Ascending aorta (tissue), 2 donors: ENCODE measurements around the gene GP1BA. TPM values are rescaled to one million over a fixed set of nuclear protein-coding genes. Genes with fewer than 3 reads are reported as not detected.

Source experiments
- DNase-seq, 2 donors: peaks; one replicate each; pipeline ENCODE4 v3.0.0-alpha.2; 2019; ENCODE audit warnings: low spot score in 2 of 2
- H3K27ac ChIP-seq, 2 donors: fragments of 200-600 bp; sonication (generic); one replicate each; pipeline ENCODE4 v1.5.1; 2016 to 2017; ENCODE audit warnings: mild to moderate bottlenecking in 1 of 2
- H3K27me3 ChIP-seq: fragments of 200-600 bp; sonication (generic); one replicate; pipeline ENCODE4 v1.5.1; 2017
- H3K36me3 ChIP-seq, 2 donors: fragments of 200-600 bp; sonication (generic); one replicate each; pipeline ENCODE4 v1.5.1; 2016
- H3K4me1 ChIP-seq, 2 donors: fragments of 200-600 bp; sonication (generic); one replicate each; pipeline ENCODE4 v1.5.1; 2016 to 2017; ENCODE audit warnings: mild to moderate bottlenecking in 1 of 2
- H3K4me3 ChIP-seq, 2 donors: fragments of 200-600 bp; sonication (generic); one replicate each; pipeline ENCODE4 v1.5.1; 2016 to 2017; ENCODE audit warnings: mild to moderate bottlenecking in 1 of 2
- H3K9me3 ChIP-seq, 2 donors: fragments of 200-600 bp; sonication (generic); one replicate each; pipeline ENCODE4 v1.5.1; 2016
- intact Hi-C: fragments of 100-400 bp; cut with DNase I; formaldehyde crosslinking; loops from one replicate; pipeline ENCODE4 v1.15.1; 2023
- total RNA-seq: library from RNA; depleted of rRNA; stranded (reverse); fragments of >200 nt; gene quantifications from one replicate; pipeline ENCODE4 v1.1.0, GENCODE V29; 2016
- TF ChIP-seq, protein P1 (sequence below), 3 experiments: fragments of 200-600 bp in 2 of 3; fragments of 450-650 bp in 1 of 3; sonication (generic) in 2 of 3; IDR thresholded peaks; one replicate each; pipeline ENCODE4 v1.5.1; 2016 to 2019; ENCODE audit warnings: antibody characterized with exemption in 3 of 3, mild to moderate bottlenecking in 1 of 3, moderate library complexity in 1 of 3

The GP1BA gene
- total RNA-seq, 1 donor from 2014 or later, result not detected

DNA sequence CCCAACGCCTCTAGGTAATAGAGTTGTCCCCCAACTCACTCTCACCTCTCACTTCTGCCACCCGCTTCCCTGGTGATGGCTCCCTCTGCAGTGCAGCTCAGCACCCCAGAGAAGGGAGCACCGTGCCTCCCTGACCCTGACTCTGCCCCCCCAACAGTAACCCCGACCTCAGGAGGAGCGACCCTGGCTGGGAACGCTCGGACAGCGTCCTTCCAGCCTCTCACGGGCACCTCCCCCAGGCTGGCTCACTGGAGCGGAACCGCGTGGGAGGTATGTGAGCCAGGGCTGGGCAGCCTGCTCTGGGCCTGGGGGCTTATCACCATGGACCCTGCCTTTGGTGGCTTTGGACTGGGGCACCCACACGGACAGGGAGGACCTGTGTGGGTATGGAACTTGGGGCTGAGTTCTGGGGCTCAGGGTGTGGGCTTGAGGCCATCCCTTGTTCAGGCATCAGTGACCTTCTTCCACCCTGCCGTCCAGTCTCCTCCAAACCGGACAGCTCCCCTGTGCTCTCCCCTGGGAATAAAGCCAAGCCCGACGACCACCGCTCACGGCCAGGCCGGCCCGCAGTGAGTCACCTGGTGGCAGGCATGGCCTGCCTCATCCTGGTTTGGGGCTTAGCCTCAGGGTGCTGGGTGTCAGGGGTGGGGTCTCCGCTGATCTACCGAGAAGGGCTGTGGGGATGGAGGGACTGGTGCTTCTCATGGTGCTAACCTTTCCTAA, 39.4 kb upstream of the GP1BA start:
- Histone ChIP-seq H3K9me3 (no peaks in the 10 kb centered on the region), H3K4me3 (no peak overlapping the region), H3K27ac (no peak overlapping the region), H3K4me1 (no peaks in the 10 kb centered on the region), H3K36me3 (peaks cover 82 to 85% of the 10 kb centered on the region in 2 donors), H3K27me3 (no peaks in the 10 kb centered on the region)
- DNase-seq, result no peak
- intact Hi-C loops, result no loop called here
- TF ChIP-seq, protein P1, sequence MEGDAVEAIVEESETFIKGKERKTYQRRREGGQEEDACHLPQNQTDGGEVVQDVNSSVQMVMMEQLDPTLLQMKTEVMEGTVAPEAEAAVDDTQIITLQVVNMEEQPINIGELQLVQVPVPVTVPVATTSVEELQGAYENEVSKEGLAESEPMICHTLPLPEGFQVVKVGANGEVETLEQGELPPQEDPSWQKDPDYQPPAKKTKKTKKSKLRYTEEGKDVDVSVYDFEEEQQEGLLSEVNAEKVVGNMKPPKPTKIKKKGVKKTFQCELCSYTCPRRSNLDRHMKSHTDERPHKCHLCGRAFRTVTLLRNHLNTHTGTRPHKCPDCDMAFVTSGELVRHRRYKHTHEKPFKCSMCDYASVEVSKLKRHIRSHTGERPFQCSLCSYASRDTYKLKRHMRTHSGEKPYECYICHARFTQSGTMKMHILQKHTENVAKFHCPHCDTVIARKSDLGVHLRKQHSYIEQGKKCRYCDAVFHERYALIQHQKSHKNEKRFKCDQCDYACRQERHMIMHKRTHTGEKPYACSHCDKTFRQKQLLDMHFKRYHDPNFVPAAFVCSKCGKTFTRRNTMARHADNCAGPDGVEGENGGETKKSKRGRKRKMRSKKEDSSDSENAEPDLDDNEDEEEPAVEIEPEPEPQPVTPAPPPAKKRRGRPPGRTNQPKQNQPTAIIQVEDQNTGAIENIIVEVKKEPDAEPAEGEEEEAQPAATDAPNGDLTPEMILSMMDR (IDR thresholded peaks at IDR 0.05), result no peak

DNA sequence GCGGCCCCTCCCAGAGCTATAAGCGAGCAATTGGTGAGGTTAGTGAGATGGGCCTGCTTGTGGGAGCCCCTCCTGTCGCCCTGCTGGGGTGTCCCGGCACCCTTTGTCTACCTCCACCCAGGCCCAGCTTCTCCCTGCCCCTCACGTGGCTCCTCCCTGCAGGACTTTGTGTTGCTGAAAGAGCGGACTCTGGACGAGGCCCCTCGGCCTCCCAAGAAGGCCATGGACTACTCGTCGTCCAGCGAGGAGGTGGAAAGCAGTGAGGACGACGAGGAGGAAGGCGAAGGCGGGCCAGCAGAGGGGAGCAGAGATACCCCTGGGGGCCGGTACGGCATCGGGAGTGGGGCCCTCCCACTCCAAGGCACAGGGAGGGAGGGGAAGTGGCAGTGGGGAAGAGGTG, 38.8 kb upstream of the GP1BA start:
- H3K27me3 ChIP-seq, result no peaks in the 10 kb centered on the region
- no peaks in the 10 kb centered on the region for H3K9me3 ChIP-seq
- H3K27ac ChIP-seq, result no peak overlapping the region
- TF ChIP-seq, protein P1 (IDR thresholded peaks at IDR 0.05), result no peak
- H3K4me1 ChIP-seq, result no peaks in the 10 kb centered on the region
- intact Hi-C loops, result no loop called here
- peaks cover 80 to 81% of the 10 kb centered on the region in 2 donors for H3K36me3 ChIP-seq
- H3K4me3 ChIP-seq, result no peak overlapping the region
- DNase-seq, result no peak

DNA sequence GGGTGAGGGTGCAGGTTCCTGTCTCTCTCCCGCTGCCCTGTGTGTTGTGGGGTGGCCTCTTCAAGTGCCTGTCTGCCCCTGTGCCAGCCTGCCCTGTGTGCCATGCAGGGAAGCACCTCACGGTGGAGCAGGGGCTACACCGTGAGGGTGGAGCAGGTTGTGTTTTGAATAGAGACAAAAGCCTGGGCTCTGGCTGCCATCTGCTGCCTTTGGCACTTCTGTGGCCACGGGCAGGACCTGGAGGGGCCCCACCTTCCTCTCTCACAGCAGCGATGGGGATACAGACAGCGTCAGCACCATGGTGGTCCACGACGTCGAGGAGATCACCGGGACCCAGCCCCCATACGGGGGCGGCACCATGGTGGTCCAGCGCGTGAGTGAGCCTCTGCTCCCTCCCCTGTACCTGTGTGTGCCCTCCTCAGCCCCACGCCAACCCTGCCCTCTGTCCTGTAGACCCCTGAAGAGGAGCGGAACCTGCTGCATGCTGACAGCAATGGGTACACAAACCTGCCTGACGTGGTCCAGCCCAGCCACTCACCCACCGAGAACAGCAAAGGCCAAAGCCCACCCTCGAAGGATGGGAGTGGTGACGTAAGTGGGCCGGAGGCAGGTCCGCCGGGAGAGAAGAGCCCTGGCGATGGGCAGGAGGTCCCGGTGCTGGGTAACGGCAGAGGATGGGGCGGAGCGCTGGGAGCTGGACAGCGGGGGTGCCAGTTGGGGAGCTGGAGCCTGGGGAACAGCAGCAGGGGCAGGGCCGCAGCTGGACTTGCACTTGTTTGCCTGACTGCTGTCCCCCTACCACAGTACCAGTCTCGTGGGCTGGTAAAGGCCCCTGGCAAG, 38.1 kb upstream of the GP1BA start:
- intact Hi-C loops, result no loop called here
- no peak for DNase-seq
- H3K36me3 ChIP-seq, result peaks cover 77 to 80% of the 10 kb centered on the region in 2 donors

DNA sequence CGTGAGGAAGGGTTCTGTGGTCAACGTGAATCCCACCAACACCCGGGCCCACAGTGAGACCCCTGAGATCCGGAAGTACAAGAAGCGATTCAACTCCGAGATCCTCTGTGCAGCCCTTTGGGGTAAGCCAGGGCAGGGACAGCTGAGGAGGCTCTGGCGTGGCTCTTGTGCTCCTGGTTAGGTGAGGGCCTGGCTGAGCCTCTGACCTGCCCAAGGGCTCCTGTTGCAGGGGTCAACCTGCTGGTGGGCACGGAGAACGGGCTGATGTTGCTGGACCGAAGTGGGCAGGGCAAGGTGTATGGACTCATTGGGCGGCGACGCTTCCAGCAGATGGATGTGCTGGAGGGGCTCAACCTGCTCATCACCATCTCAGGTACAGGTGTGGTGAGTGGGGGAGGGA, 37.0 kb upstream of the GP1BA start:
- Histone ChIP-seq H3K36me3 (peaks cover 69 to 72% of the 10 kb centered on the region in 2 donors), H3K4me1 (peaks cover 3 to 5% of the 10 kb centered on the region in 2 donors), H3K27ac (no peak overlapping the region), H3K4me3 (no peak overlapping the region), H3K27me3 (peaks cover 2% of the 10 kb centered on the region), H3K9me3 (no peaks in the 10 kb centered on the region)
- intact Hi-C loops, result no loop called here
- no peak for DNase-seq
- TF ChIP-seq, protein P1 (IDR thresholded peaks at IDR 0.05), result no peak

More for the DNA sequence above, 38.1 kb upstream of the GP1BA start:
- H3K4me1 ChIP-seq, result peaks cover 1 to 2% of the 10 kb centered on the region in 2 donors
- no peak overlapping the region for H3K4me3 ChIP-seq
- H3K27me3 ChIP-seq, result no peaks in the 10 kb centered on the region
- H3K27ac ChIP-seq, result no peak overlapping the region
- TF ChIP-seq, protein P1 (IDR thresholded peaks at IDR 0.05), result no peak
- H3K9me3 ChIP-seq, result no peaks in the 10 kb centered on the region

DNA sequence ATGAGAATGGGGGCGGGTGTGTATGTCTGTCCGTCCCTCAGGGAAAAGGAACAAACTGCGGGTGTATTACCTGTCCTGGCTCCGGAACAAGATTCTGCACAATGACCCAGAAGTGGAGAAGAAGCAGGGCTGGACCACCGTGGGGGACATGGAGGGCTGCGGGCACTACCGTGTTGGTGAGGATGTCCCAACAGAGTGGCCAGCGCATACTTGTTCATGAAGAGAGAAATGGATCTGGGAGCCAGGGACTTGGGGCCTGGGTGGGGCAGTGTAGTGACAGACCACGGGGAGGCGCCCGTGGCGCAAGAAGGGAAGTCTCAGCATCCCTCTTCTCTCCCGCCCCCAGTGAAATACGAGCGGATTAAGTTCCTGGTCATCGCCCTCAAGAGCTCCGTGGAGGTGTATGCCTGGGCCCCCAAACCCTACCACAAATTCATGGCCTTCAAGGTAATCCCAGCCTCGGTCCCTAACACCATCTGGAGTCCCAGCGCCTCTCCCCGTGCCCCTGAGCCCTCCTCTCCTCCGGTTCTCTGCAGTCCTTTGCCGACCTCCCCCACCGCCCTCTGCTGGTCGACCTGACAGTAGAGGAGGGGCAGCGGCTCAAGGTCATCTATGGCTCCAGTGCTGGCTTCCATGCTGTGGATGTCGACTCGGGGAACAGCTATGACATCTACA, 36.3 kb upstream of the GP1BA start:
- H3K27ac ChIP-seq, result no peak overlapping the region
- peaks cover 3 to 5% of the 10 kb centered on the region in 2 donors for H3K4me1 ChIP-seq
- TF ChIP-seq, protein P1 (IDR thresholded peaks at IDR 0.05), result no peak
- peaks cover 62 to 65% of the 10 kb centered on the region in 2 donors for H3K36me3 ChIP-seq
- no peaks in the 10 kb centered on the region for H3K9me3 ChIP-seq
- peaks cover 7% of the 10 kb centered on the region for H3K27me3 ChIP-seq
- intact Hi-C loops, result no loop called here
- DNase-seq, result no peak
- H3K4me3 ChIP-seq, result no peak overlapping the region
